Glutamatergic neuron (in vitro differentiated cells): ENCODE results near the gene SLC7A7. TPM values are rescaled to one million over a fixed set of nuclear protein-coding genes. Genes with fewer than 3 reads are reported as not detected.
"Not testable (repeated sequence)": the region's sequence is repeated elsewhere in the genome, so short reads cannot be mapped to it uniquely, and the experiment has no call there.

ENCODE experiments used
- DNase-seq: peaks from one replicate; pipeline ENCODE4 v3.0.0; 2022
- H3K27ac Mint-ChIP-seq: one replicate; pipeline ENCODE4 v1.8.0; 2020; ENCODE audit warnings: mild to moderate bottlenecking, mixed read lengths, inconsistent platforms; ENCODE audit not compliant: unreplicated experiment
- H3K27me3 Mint-ChIP-seq: one replicate; pipeline ENCODE4 v1.8.0; 2020; ENCODE audit warnings: mild to moderate bottlenecking, moderate library complexity, mixed read lengths, inconsistent platforms; ENCODE audit not compliant: unreplicated experiment
- H3K36me3 Mint-ChIP-seq: one replicate; pipeline ENCODE4 v1.8.0; 2020; ENCODE audit warnings: mild to moderate bottlenecking, mixed read lengths, inconsistent platforms; ENCODE audit not compliant: unreplicated experiment
- H3K4me1 Mint-ChIP-seq: one replicate; pipeline ENCODE4 v1.8.0; 2020; ENCODE audit warnings: mild to moderate bottlenecking, low read depth, mixed read lengths, inconsistent platforms; ENCODE audit not compliant: unreplicated experiment
- H3K4me3 Mint-ChIP-seq: one replicate; pipeline ENCODE4 v1.8.0; 2020; ENCODE audit warnings: mild to moderate bottlenecking, mixed read lengths, inconsistent platforms; ENCODE audit not compliant: unreplicated experiment
- H3K9me3 Mint-ChIP-seq: one replicate; pipeline ENCODE4 v1.8.0; 2020; ENCODE audit warnings: mild to moderate bottlenecking, moderate library complexity, mixed read lengths, inconsistent platforms; ENCODE audit not compliant: unreplicated experiment
- total RNA-seq: library from RNA; stranded (reverse); fragmentation: NEBNext Ultra II Directional; extraction: Animal tissue kit (Norgen Biotek cat#: 25700); gene quantifications from one replicate; pipeline ENCODE4 v1.2.1, GENCODE V29; 2021; ENCODE audit not compliant: unreplicated experiment
- TF ChIP-seq, protein P1 (sequence below): fragments of 200-600 bp; sonication (generic); IDR thresholded peaks from one replicate; pipeline ENCODE4 v1.5.0; 2021; ENCODE audit not compliant: partially characterized antibody, unreplicated experiment

The SLC7A7 gene
- total RNA-seq, 1 donor from 2014 or later = 1.7 TPM

DNA sequence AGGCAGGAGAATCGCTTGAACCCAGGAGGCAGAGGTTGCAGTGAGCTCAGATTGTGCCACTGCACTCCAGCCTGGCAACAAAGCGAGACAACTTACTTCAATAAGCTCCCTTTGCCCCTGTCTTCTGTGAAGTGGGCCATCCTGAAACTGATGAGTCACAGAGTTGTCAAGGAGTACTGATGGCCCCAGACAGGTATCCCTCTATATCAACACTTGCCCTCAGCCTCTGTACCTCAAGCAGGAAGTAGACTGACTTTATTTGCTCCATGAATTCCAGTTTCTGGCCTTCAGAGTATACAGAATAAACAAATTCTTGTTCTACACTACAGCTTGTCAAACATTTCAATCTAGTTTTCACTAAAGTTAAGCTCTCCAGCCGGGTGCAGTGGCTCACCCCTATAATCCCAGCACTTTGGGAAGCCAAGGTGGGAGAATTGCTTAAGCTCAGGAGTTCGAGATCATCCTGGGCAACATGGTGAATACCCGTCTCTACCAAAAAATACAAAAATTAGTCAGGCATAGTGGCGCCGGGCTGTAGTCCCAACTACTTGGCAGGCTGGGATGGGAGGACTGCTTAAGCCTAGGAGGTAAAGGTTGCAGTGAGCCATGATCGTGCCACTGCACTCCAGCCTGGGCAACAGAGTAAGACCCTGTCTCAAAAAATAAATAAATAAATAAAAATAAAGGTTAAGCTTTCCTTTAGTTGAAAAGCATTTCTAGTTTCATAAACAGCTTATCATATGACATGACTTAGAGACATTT lies 39.9 kb upstream of the SLC7A7 start:
- TF ChIP-seq, protein P1, sequence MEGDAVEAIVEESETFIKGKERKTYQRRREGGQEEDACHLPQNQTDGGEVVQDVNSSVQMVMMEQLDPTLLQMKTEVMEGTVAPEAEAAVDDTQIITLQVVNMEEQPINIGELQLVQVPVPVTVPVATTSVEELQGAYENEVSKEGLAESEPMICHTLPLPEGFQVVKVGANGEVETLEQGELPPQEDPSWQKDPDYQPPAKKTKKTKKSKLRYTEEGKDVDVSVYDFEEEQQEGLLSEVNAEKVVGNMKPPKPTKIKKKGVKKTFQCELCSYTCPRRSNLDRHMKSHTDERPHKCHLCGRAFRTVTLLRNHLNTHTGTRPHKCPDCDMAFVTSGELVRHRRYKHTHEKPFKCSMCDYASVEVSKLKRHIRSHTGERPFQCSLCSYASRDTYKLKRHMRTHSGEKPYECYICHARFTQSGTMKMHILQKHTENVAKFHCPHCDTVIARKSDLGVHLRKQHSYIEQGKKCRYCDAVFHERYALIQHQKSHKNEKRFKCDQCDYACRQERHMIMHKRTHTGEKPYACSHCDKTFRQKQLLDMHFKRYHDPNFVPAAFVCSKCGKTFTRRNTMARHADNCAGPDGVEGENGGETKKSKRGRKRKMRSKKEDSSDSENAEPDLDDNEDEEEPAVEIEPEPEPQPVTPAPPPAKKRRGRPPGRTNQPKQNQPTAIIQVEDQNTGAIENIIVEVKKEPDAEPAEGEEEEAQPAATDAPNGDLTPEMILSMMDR = no peak
- Mint-ChIP-seq H3K36me3 (no peaks in the 10 kb centered on the region), H3K27me3 (no peaks in the 10 kb centered on the region), H3K9me3 (peaks cover 2% of the 10 kb centered on the region), H3K4me3 (no peak overlapping the region), H3K27ac (no peak overlapping the region), H3K4me1 (no peaks in the 10 kb centered on the region)
- DNase-seq = no peak

DNA sequence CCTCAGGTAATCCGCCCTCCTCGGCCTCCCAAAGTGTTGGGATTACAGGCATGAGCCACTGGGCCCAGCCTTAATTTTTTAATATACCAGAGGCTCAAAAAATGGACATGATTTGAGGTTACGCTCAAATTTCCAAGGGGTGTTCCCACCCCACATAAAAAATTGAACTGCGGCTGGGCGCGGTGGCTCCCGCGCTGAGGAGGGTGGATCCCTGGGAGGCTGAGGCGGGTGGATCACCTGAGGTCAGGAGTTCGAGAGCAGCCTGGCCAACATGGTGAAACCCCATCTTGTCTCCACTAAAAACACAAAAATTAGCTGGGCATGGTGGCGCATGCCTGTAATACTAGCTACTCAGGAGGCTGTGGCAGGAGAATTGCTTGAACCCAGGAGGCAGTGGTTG lies 39.1 kb upstream of the SLC7A7 start:
- DNase-seq, H3K27ac Mint-ChIP-seq, H3K4me3 Mint-ChIP-seq, H3K36me3 Mint-ChIP-seq, H3K9me3 Mint-ChIP-seq, H3K27me3 Mint-ChIP-seq, H3K4me1 Mint-ChIP-seq: not testable (repeated sequence)

DNA sequence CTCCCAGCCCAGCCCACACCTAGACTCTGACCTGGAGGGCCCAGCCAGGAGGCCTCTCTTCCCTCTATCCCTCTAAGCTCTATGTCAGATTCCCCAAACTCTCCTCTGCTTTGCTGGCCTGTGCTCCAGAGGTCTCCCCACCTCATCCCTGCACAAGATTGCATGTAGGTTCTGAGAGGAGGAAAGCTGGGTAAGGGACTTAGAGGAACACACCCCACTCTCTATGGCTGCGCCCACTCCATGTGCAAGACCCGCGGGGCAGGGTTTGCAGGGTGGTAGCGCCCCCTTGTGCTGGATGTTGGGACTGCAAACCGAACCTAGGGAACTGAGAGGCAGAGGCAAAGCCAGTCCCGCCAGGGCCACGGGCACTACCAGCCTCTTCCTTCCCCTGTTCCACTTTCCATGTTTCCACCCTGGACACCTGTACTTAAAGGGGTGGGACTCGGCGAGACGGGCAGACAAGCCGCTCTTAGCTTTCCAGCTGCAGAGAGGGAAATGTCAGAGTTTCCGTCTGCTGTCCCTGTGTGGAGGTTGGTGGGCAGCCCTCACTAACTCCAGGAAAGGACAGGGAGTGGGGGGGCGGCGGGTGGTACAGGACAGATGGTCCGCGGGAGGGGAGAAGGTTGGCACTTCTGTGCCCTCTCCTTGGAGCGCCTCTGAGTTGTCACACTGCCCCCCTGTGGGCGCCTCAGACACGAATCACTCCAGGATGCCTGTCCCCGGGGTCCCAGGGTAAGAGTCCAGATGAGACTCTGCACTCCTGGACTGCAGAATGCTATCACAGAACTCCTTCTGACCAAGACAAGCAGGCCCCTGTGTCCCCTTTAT lies 37.9 kb upstream of the SLC7A7 start:
- TF ChIP-seq, protein P1 = peak; percentile 97
- peak; percentile 94 for DNase-seq
- no peak overlapping the region for H3K27ac Mint-ChIP-seq
- H3K27me3 Mint-ChIP-seq = peaks cover 2% of the 10 kb centered on the region
- H3K4me1 Mint-ChIP-seq = no peaks in the 10 kb centered on the region
- H3K36me3 Mint-ChIP-seq = no peaks in the 10 kb centered on the region
- H3K9me3 Mint-ChIP-seq = peaks cover 2% of the 10 kb centered on the region
- peak overlapping the region; percentile 72 for H3K4me3 Mint-ChIP-seq

DNA sequence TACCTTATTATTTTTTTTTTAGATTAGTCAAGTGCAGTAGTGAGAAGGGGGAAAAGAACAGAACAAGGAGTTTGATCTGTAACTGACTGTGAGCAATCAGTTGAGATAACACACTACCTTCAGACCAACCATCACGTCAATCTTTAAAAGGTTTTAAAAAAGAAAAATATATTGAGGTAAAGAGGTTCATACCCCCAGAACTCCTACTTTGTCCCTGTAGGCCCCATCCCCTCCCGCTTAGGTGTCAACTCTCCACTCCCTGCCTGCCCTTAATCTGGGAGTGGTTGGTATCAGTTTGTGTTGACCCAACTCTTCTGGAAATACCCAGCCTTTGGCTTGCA lies 37.3 kb upstream of the SLC7A7 start:
- peaks cover 2% of the 10 kb centered on the region for H3K9me3 Mint-ChIP-seq
- DNase-seq = no peak
- TF ChIP-seq, protein P1 = no peak
- H3K27me3 Mint-ChIP-seq = peaks cover 2% of the 10 kb centered on the region
- no peaks in the 10 kb centered on the region for H3K36me3 Mint-ChIP-seq
- peaks cover 2% of the 10 kb centered on the region for H3K4me1 Mint-ChIP-seq
- H3K27ac Mint-ChIP-seq = no peak overlapping the region
- no peak overlapping the region for H3K4me3 Mint-ChIP-seq

DNA sequence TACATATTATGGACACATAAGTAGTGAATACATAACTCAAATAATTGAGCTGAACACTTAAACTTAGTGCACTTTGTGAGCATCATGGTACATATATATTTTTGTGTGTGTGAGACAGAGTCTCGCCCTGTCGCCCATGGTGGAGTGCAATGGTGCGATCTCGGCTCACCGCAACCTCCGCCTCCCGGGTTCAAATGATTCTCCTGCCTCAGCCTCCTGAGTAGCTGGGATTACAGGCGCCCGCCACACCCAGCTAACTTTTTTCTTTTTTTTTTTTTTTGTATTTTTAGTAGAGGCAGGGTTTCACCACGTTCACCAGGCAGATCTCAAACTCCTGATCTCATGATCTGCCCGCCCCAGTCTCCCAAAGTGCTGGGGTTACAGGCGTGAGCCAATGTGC lies 36.9 kb upstream of the SLC7A7 start:
- not testable (repeated sequence) for H3K36me3 Mint-ChIP-seq, DNase-seq, H3K27me3 Mint-ChIP-seq, H3K27ac Mint-ChIP-seq, H3K4me1 Mint-ChIP-seq, H3K9me3 Mint-ChIP-seq, H3K4me3 Mint-ChIP-seq
